Prostate gland (tissue), 2 donors: Measurements from ENCODE around the gene LAMA2. TPM values are rescaled to one million over a fixed set of nuclear protein-coding genes. Genes with fewer than 3 reads are reported as not detected.

ENCODE experiments used
- DNase-seq: peaks from one replicate; pipeline ENCODE4 v3.0.0-alpha.2; 2019; ENCODE audit warnings: low spot score
- H3K27ac ChIP-seq, 2 donors: fragments of 200-600 bp; sonication (generic); 2 replicates each; pipeline ENCODE4 v1.5.1; 2017 to 2019
- H3K27me3 ChIP-seq: fragments of 200-600 bp; sonication (generic); replicated peaks from 2 replicates; pipeline ENCODE4 v1.5.1; 2019; ENCODE audit not compliant: insufficient read depth
- H3K36me3 ChIP-seq, 2 donors: fragments of 200-600 bp; sonication (generic); 1 replicate in 1 of 2; 2 replicates in 1 of 2; pipeline versions ENCODE4 v1.5.1 to v1.8.1; 2017 to 2019
- H3K4me1 ChIP-seq: fragments of 200-600 bp; sonication (generic); replicated peaks from 2 replicates; pipeline ENCODE4 v1.5.1; 2019
- H3K4me3 ChIP-seq, 2 donors: fragments of 200-600 bp; sonication (generic); 2 replicates each; pipeline ENCODE4 v1.5.1; 2017 to 2019
- H3K9me3 ChIP-seq: fragments of 200-600 bp; sonication (generic); 2 replicates; pipeline ENCODE4 v1.5.1; 2017
- CTCF ChIP-seq, 4 experiments: fragments of 200-600 bp in 2 of 4; fragments of 450-650 bp in 2 of 4; sonication (generic) in 2 of 4; IDR thresholded peaks; 1 replicate in 3 of 4; 2 replicates in 1 of 4; pipeline ENCODE4 v1.5.1; 2016 to 2019; ENCODE audit warnings: antibody characterized with exemption in 4 of 4, mild to moderate bottlenecking in 2 of 4, moderate library complexity in 2 of 4
- POLR2A ChIP-seq: fragments of 450-650 bp; IDR thresholded peaks from one replicate; pipeline ENCODE4 v1.6.1; 2016; ENCODE audit warnings: antibody characterized with exemption, mild to moderate bottlenecking
- POLR2AphosphoS5 ChIP-seq: sonication (generic); formaldehyde crosslinking; IDR thresholded peaks from one replicate; pipeline ENCODE4 v1.6.1; 2017; ENCODE audit warnings: antibody characterized with exemption
- WGBS: methylation state at CpG from one replicate; pipeline ENCODE4 v1.1.5; 2018; 5-methylcytosine and 5-hydroxymethylcytosine counted together
- intact Hi-C: fragments of 100-400 bp; cut with DNase I; formaldehyde crosslinking; loops from one replicate; pipeline ENCODE4 v1.14.2; 2022
- total RNA-seq, 2 donors: library from RNA; depleted of rRNA; stranded (reverse); fragments of >200 nt; gene quantifications; one replicate each; pipeline ENCODE4 v1.1.0, GENCODE V29; 2016

LAMA2 gene
- total RNA-seq, 2 donors from 2014 or later: 10.1 to 89.1 TPM

DNA sequence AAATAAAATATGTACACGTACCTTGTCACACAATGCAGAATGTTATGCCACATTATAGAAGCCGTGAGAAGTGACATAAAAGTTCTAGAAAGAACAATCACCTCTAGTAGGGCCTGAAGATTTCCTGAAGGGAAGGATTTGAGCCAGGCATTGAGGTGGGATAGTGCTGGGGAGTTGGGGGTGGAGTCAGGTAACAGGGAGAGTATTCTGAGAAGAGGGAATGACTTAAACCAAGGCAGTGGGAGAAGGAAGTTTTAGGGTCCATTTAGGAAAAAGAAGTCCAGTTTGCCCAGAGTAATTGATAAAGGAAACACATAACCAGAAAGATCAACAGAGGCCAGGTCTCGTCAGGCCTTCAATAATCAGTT is 564.2 kb downstream of the LAMA2 start:
- 72% methylated on average over 3 of the region's 3 CpGs for WGBS
- no peaks in the 10 kb centered on the region for H3K4me1 ChIP-seq
- no peak overlapping the region for H3K4me3 ChIP-seq
- intact Hi-C loops: no loop called here
- H3K9me3 ChIP-seq: no peaks in the 10 kb centered on the region
- H3K27me3 ChIP-seq: no peaks in the 10 kb centered on the region
- DNase-seq: no peak
- TF ChIP-seq CTCF (IDR thresholded peaks at IDR 0.05): no peak
- no peak for TF ChIP-seq POLR2A
- no peak for TF ChIP-seq POLR2AphosphoS5
- no peak overlapping the region for H3K27ac ChIP-seq
- no peaks in the 10 kb centered on the region for H3K36me3 ChIP-seq

GRCh38 chr6:129448965-129449364 is 566.0 kb downstream of the LAMA2 start:
- Histone ChIP-seq H3K27me3 (no peaks in the 10 kb centered on the region), H3K4me1 (no peaks in the 10 kb centered on the region), H3K27ac (no peak overlapping the region), H3K4me3 (no peak overlapping the region), H3K9me3 (no peaks in the 10 kb centered on the region), H3K36me3 (no peaks in the 10 kb centered on the region)
- TF ChIP-seq POLR2AphosphoS5 (no peak), CTCF (IDR thresholded peaks at IDR 0.05) (no peak), POLR2A (no peak)
- DNase-seq: no peak
- intact Hi-C loops: no loop called here

DNA sequence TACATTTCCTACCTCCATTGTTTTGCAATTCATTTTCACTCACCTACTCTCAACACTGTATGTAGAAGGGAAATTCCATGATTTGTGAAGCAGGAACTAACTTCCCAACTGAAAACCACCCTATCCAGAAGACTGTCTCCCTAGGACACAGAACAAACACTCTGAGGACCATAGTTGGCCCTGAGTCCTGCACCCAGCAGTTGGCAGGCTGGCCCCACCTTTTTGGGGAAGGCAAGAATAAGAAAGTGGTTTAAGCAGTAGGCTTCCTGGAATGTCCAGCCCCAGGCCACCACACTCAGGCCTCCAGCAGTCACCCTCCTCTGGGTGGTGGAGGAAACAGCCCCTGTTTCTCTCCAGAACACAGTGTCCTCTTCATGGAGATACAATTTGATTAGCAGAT is 568.2 kb downstream of the LAMA2 start:
- H3K36me3 ChIP-seq: no peaks in the 10 kb centered on the region
- no peaks in the 10 kb centered on the region for H3K4me1 ChIP-seq
- no peak overlapping the region for H3K27ac ChIP-seq
- intact Hi-C loops: no loop called here
- TF ChIP-seq POLR2A (no peak), POLR2AphosphoS5 (no peak), CTCF (IDR thresholded peaks at IDR 0.05) (no peak)
- no peak for DNase-seq
- H3K4me3 ChIP-seq: no peak overlapping the region
- H3K9me3 ChIP-seq: no peaks in the 10 kb centered on the region
- H3K27me3 ChIP-seq: no peaks in the 10 kb centered on the region

GRCh38 chr6:129453073-129453472 is 570.1 kb downstream of the LAMA2 start:
- H3K36me3 ChIP-seq: no peaks in the 10 kb centered on the region
- H3K4me3 ChIP-seq: no peak overlapping the region
- intact Hi-C loops: no loop called here
- TF ChIP-seq CTCF (IDR thresholded peaks at IDR 0.05) (no peak), POLR2AphosphoS5 (no peak), POLR2A (no peak)
- no peaks in the 10 kb centered on the region for H3K4me1 ChIP-seq
- 84% methylated on average over 3 of the region's 3 CpGs for WGBS
- DNase-seq: no peak
- H3K9me3 ChIP-seq: no peaks in the 10 kb centered on the region
- H3K27me3 ChIP-seq: no peaks in the 10 kb centered on the region
- H3K27ac ChIP-seq: no peak overlapping the region

- no peak overlapping the region for H3K27ac ChIP-seq
- no peaks in the 10 kb centered on the region for H3K9me3 ChIP-seq
- no peak for DNase-seq
- H3K36me3 ChIP-seq: no peaks in the 10 kb centered on the region
- 93% methylated on average over 1 of the region's 1 CpG for WGBS
- no peaks in the 10 kb centered on the region for H3K27me3 ChIP-seq
- TF ChIP-seq POLR2AphosphoS5 (no peak), POLR2A (no peak), CTCF (IDR thresholded peaks at IDR 0.05) (no peak)
- no peaks in the 10 kb centered on the region for H3K4me1 ChIP-seq
- intact Hi-C loops: no loop called here
- H3K4me3 ChIP-seq: no peak overlapping the region
Measured at GRCh38 chr6:129454488-129454887, 571.5 kb downstream of the LAMA2 start.
